Measurements from ENCODE around the gene C1QA. TPM values are rescaled to one million over a fixed set of nuclear protein-coding genes. Genes with fewer than 3 reads are reported as not detected.

The C1QA gene
- polyA plus RNA-seq, 6 donors from 2014 or later, result not detected

GRCh38 chr1:22618056-22618455 is 18.4 kb upstream of the C1QA start:
- no peak for ATAC-seq (ENCODE audit: low read depth in 2 of 2)
- no peak for DNase-seq
- Mint-ChIP-seq H3K9me3 (peaks cover 0 to 1% (median 0%) of the 10 kb centered on the region in 7 donors), H3K4me1 (no peaks in the 10 kb centered on the region), H3K27me3 (peaks cover 14 to 64% (median 62%) of the 10 kb centered on the region in 3 donors), H3K4me3 (no peak overlapping the region), H3K36me3 (no peaks in the 10 kb centered on the region), H3K27ac (no peak overlapping the region)

- Mint-ChIP-seq H3K4me1 (no peaks in the 10 kb centered on the region), H3K27me3 (peaks cover 18 to 68% (median 67%) of the 10 kb centered on the region in 3 donors), H3K4me3 (no peak overlapping the region), H3K36me3 (no peaks in the 10 kb centered on the region), H3K27ac (no peak overlapping the region), H3K9me3 (no peaks in the 10 kb centered on the region)
- DNase-seq, result no peak
- no peak for ATAC-seq (ENCODE audit: low read depth in 2 of 2)
Measured at GRCh38 chr1:22619252-22619651, 17.2 kb upstream of the C1QA start.

- H3K9me3 Mint-ChIP-seq, result no peaks in the 10 kb centered on the region
- H3K27me3 Mint-ChIP-seq, result peaks cover 23 to 68% (median 67%) of the 10 kb centered on the region in 3 donors
- DNase-seq (no peak), ATAC-seq (ENCODE audit: low read depth in 2 of 2) (no peak)
- H3K4me1 Mint-ChIP-seq, result no peaks in the 10 kb centered on the region
- no peak overlapping the region for H3K27ac Mint-ChIP-seq
- no peaks in the 10 kb centered on the region for H3K36me3 Mint-ChIP-seq
- H3K4me3 Mint-ChIP-seq, result no peak overlapping the region
Measured at GRCh38 chr1:22619798-22620197, 16.6 kb upstream of the C1QA start.

GRCh38 chr1:22621761-22622160 is 14.7 kb upstream of the C1QA start:
- Mint-ChIP-seq H3K9me3 (no peaks in the 10 kb centered on the region), H3K27ac (no peak overlapping the region), H3K4me1 (no peaks in the 10 kb centered on the region), H3K36me3 (no peaks in the 10 kb centered on the region), H3K4me3 (no peak overlapping the region), H3K27me3 (peaks cover 23 to 65% (median 60%) of the 10 kb centered on the region in 3 donors)
- ATAC-seq (ENCODE audit: low read depth in 2 of 2), result no peak
- no peak for DNase-seq

GRCh38 chr1:22625262-22625925 is 11.0 kb upstream of the C1QA start:
- Mint-ChIP-seq H3K36me3 (no peaks in the 10 kb centered on the region), H3K4me3 (no peak overlapping the region), H3K9me3 (no peaks in the 10 kb centered on the region), H3K4me1 (no peaks in the 10 kb centered on the region), H3K27ac (no peak overlapping the region), H3K27me3 (peaks cover 43 to 74% (median 63%) of the 10 kb centered on the region in 3 donors)
- ATAC-seq (ENCODE audit: low read depth in 2 of 2) (no peak), DNase-seq (no peak)

- no peaks in the 10 kb centered on the region for H3K9me3 Mint-ChIP-seq
- H3K4me1 Mint-ChIP-seq, result no peaks in the 10 kb centered on the region
- ATAC-seq (ENCODE audit: low read depth in 2 of 2), result no peak
- no peak for DNase-seq
- H3K4me3 Mint-ChIP-seq, result peak overlapping the region in 1 of 8 donors; percentile 15
- H3K36me3 Mint-ChIP-seq, result no peaks in the 10 kb centered on the region
- peaks cover 52 to 85% (median 70%) of the 10 kb centered on the region in 3 donors for H3K27me3 Mint-ChIP-seq
- H3K27ac Mint-ChIP-seq, result no peak overlapping the region
Measured at GRCh38 chr1:22626237-22627157, 9.9 kb upstream of the C1QA start.

GRCh38 chr1:22627331-22627730 is 9.1 kb upstream of the C1QA start:
- H3K27me3 Mint-ChIP-seq, result peaks cover 54 to 86% (median 73%) of the 10 kb centered on the region in 3 donors
- H3K36me3 Mint-ChIP-seq, result no peaks in the 10 kb centered on the region
- H3K9me3 Mint-ChIP-seq, result no peaks in the 10 kb centered on the region
- H3K27ac Mint-ChIP-seq, result no peak overlapping the region
- no peak for ATAC-seq (ENCODE audit: low read depth in 2 of 2)
- DNase-seq, result no peak
- no peak overlapping the region for H3K4me3 Mint-ChIP-seq
- H3K4me1 Mint-ChIP-seq, result no peaks in the 10 kb centered on the region

GRCh38 chr1:22628698-22629444 is 7.6 kb upstream of the C1QA start:
- Mint-ChIP-seq H3K9me3 (no peaks in the 10 kb centered on the region), H3K4me3 (no peak overlapping the region), H3K36me3 (no peaks in the 10 kb centered on the region), H3K27ac (no peak overlapping the region), H3K27me3 (peaks cover 56 to 84% (median 69%) of the 10 kb centered on the region in 3 donors), H3K4me1 (no peaks in the 10 kb centered on the region)
- DNase-seq (no peak), ATAC-seq (ENCODE audit: low read depth in 2 of 2) (no peak)

- no peaks in the 10 kb centered on the region for H3K4me1 Mint-ChIP-seq
- no peak overlapping the region for H3K4me3 Mint-ChIP-seq
- H3K9me3 Mint-ChIP-seq, result peaks cover 0 to 1% (median 0%) of the 10 kb centered on the region in 7 donors
- DNase-seq (no peak), ATAC-seq (ENCODE audit: low read depth in 2 of 2) (no peak)
- peaks cover 47 to 74% (median 62%) of the 10 kb centered on the region in 3 donors for H3K27me3 Mint-ChIP-seq
- no peaks in the 10 kb centered on the region for H3K36me3 Mint-ChIP-seq
- no peak overlapping the region for H3K27ac Mint-ChIP-seq
Measured at GRCh38 chr1:22629886-22630285, 6.5 kb upstream of the C1QA start.

- no peaks in the 10 kb centered on the region for H3K4me1 Mint-ChIP-seq
- DNase-seq (no peak), ATAC-seq (ENCODE audit: low read depth in 2 of 2) (no peak)
- H3K27me3 Mint-ChIP-seq, result peaks cover 47 to 48% (median 48%) of the 10 kb centered on the region in 3 donors
- peaks cover 0 to 1% (median 0%) of the 10 kb centered on the region in 7 donors for H3K9me3 Mint-ChIP-seq
- H3K36me3 Mint-ChIP-seq, result no peaks in the 10 kb centered on the region
- H3K4me3 Mint-ChIP-seq, result peak overlapping the region in 1 of 8 donors; percentile 6
- peak overlapping the region in 1 of 6 donors; percentile 83 for H3K27ac Mint-ChIP-seq
Measured at GRCh38 chr1:22633697-22634463, 2.5 kb upstream of the C1QA start.

GRCh38 chr1:22635436-22635835 is 992 bp upstream of the C1QA start:
- H3K36me3 Mint-ChIP-seq, result no peaks in the 10 kb centered on the region
- ATAC-seq (ENCODE audit: low read depth in 2 of 2) (no peak), DNase-seq (no peak)
- H3K27ac Mint-ChIP-seq, result no peak overlapping the region
- no peak overlapping the region for H3K4me3 Mint-ChIP-seq
- H3K9me3 Mint-ChIP-seq, result peaks cover 0 to 1% (median 0%) of the 10 kb centered on the region in 7 donors
- no peaks in the 10 kb centered on the region for H3K4me1 Mint-ChIP-seq
- peaks cover 32 to 34% (median 33%) of the 10 kb centered on the region in 3 donors for H3K27me3 Mint-ChIP-seq

- DNase-seq (no peak), ATAC-seq (ENCODE audit: low read depth in 2 of 2) (no peak)
- peaks cover 20 to 33% (median 28%) of the 10 kb centered on the region in 3 donors for H3K27me3 Mint-ChIP-seq
- H3K9me3 Mint-ChIP-seq, result peaks cover 0 to 1% (median 0%) of the 10 kb centered on the region in 7 donors
- no peak overlapping the region for H3K4me3 Mint-ChIP-seq
- H3K27ac Mint-ChIP-seq, result no peak overlapping the region
- H3K4me1 Mint-ChIP-seq, result no peaks in the 10 kb centered on the region
- no peaks in the 10 kb centered on the region for H3K36me3 Mint-ChIP-seq
Measured at GRCh38 chr1:22636927-22637326, 499 bp downstream of the C1QA start.

Data from naive B cell (primary cell).